IMR-90 (cell line): Measurements from ENCODE around the gene POLR2C. TPM values are rescaled to one million over a fixed set of nuclear protein-coding genes. Genes with fewer than 3 reads are reported as not detected.
"Not testable (repeated sequence)": the region's sequence is repeated elsewhere in the genome, so short reads cannot be mapped to it uniquely, and the experiment has no call there.

Experiments used
- ATAC-seq: fragments of 200-7000 bp; cut with Tn5 transposase; 2 replicates; pipeline ENCODE4 v1.9.1; 2020; ENCODE audit warnings: low read depth, mild to moderate bottlenecking, moderate library complexity
- BruUV-seq: library from RNA; stranded (reverse); fragments of 400-500 nt; replicated peaks from 2 replicates; lab custom pipeline; 2021; lab: Mats Ljungman, UMichigan
- CTCF ChIA-PET: fragments of 300-600 bp; formaldehyde crosslinking; extraction: SDS; loops from one replicate; lab custom pipeline; 2021; ENCODE audit warnings: antibody characterized with exemption; lab: Yijun Ruan, JAX
- POLR2A ChIA-PET: fragments of 300-600 bp; sonication (Branson Sonifier 250); formaldehyde crosslinking; loops from one replicate; lab custom pipeline; 2022; ENCODE audit warnings: antibody characterized with exemption; ENCODE audit not compliant: unreplicated experiment; lab: Charles Lee
- DNase-seq: peaks from one replicate; pipeline ENCODE4 v3.0.0; 2013
- H2AFZ ChIP-seq: replicated peaks from 2 replicates; pipeline ENCODE3; 2013; ENCODE audit warnings: low read length, mild to moderate bottlenecking; ENCODE audit not compliant: poor library complexity
- H2AK5ac ChIP-seq: 2 replicates; pipeline ENCODE4 v1.6.1; 2013; ENCODE audit warnings: low read depth, low read length, inconsistent platforms
- H2AK9ac ChIP-seq: replicated peaks from 2 replicates; pipeline ENCODE3; 2013; ENCODE audit warnings: mild to moderate bottlenecking, low read depth, low read length, moderate library complexity; ENCODE audit not compliant: poor library complexity
- H2BK120ac ChIP-seq: 2 replicates; pipeline ENCODE4 v1.6.1; 2013; ENCODE audit warnings: low read depth, low read length, inconsistent platforms
- H2BK15ac ChIP-seq: 3 replicates; pipeline ENCODE4 v1.6.1; 2013; ENCODE audit warnings: low read depth, low read length, inconsistent platforms
- H2BK20ac ChIP-seq: 2 replicates; pipeline ENCODE4 v1.6.1; 2013; ENCODE audit warnings: low read depth, mild to moderate bottlenecking, inconsistent platforms, low read length, moderate library complexity
- H2BK5ac ChIP-seq: 2 replicates; pipeline ENCODE4 v1.6.1; 2013; ENCODE audit warnings: mild to moderate bottlenecking, low read depth, low read length, inconsistent platforms; ENCODE audit not compliant: poor library complexity, severe bottlenecking
- H3K14ac ChIP-seq: replicated peaks from 2 replicates; pipeline ENCODE4 v1.6.1; 2013; ENCODE audit warnings: low read depth, low read length, inconsistent platforms
- H3K18ac ChIP-seq: 2 replicates; pipeline ENCODE4 v1.6.1; 2013; ENCODE audit warnings: low read depth, low read length, control low read depth
- H3K23ac ChIP-seq: 2 replicates; pipeline ENCODE4 v1.6.1; 2013; ENCODE audit warnings: low read depth, low read length, inconsistent platforms
- H3K27ac ChIP-seq: 2 replicates; pipeline ENCODE4 v1.5.1; 2013; ENCODE audit warnings: mild to moderate bottlenecking, control low read depth, low read length; ENCODE audit not compliant: insufficient read depth
- H3K27me3 ChIP-seq: 2 replicates; pipeline ENCODE4 v1.6.1; 2013; ENCODE audit warnings: low read length; ENCODE audit not compliant: control insufficient read depth, insufficient read depth
- H3K36me3 ChIP-seq: 2 replicates; pipeline ENCODE4 v1.6.1; 2013; ENCODE audit warnings: low read length, mixed read lengths; ENCODE audit not compliant: control insufficient read depth, insufficient read depth
- H3K4ac ChIP-seq: 2 replicates; pipeline ENCODE4 v1.6.1; 2013; ENCODE audit warnings: low read depth, low read length, inconsistent platforms
- H3K4me1 ChIP-seq: 2 replicates; pipeline ENCODE4 v1.6.1; 2013; ENCODE audit warnings: low read length, mixed read lengths; ENCODE audit not compliant: control insufficient read depth, insufficient read depth
- H3K4me2 ChIP-seq: 2 replicates; pipeline ENCODE4 v1.6.1; 2013; ENCODE audit warnings: low read depth, mild to moderate bottlenecking, control low read depth, low read length, moderate library complexity
- H3K4me3 ChIP-seq: 2 replicates; pipeline ENCODE4 v1.5.1; 2013; ENCODE audit warnings: low read depth, mild to moderate bottlenecking, control low read depth, low read length, moderate library complexity; ENCODE audit not compliant: insufficient read depth
- H3K56ac ChIP-seq: 2 replicates; pipeline ENCODE4 v1.6.1; 2013; ENCODE audit warnings: low read length, inconsistent platforms; ENCODE audit not compliant: insufficient read depth; ENCODE audit errors: extremely low read depth
- H3K79me1 ChIP-seq, 2 experiments: 2 replicates each; pipeline ENCODE4 v1.6.1; 2013; ENCODE audit warnings: low read length in 2 of 2, inconsistent platforms in 1 of 2, low read depth in 1 of 2
- H3K9ac ChIP-seq: 2 replicates; pipeline ENCODE4 v1.6.1; 2013; ENCODE audit warnings: low read depth, low read length, control low read depth
- H3K9me1 ChIP-seq: 2 replicates; pipeline ENCODE4 v1.6.1; 2013; ENCODE audit warnings: low read length, inconsistent platforms; ENCODE audit not compliant: insufficient read depth
- H3K9me3 ChIP-seq: 2 replicates; pipeline ENCODE4 v1.6.1; 2013; ENCODE audit warnings: low read length; ENCODE audit not compliant: control insufficient read depth, insufficient read depth
- H4K20me1 ChIP-seq: 2 replicates; pipeline ENCODE4 v1.6.1; 2013; ENCODE audit warnings: low read length, inconsistent platforms; ENCODE audit not compliant: insufficient read depth
- H4K5ac ChIP-seq: 2 replicates; pipeline ENCODE4 v1.6.1; 2013; ENCODE audit warnings: mild to moderate bottlenecking, low read depth, low read length, control low read depth
- H4K8ac ChIP-seq, 2 experiments: 2 replicates each; pipeline ENCODE4 v1.6.1; 2013; ENCODE audit warnings: low read depth in 2 of 2, low read length in 2 of 2, control low read depth in 1 of 2, inconsistent platforms in 1 of 2
- H4K91ac ChIP-seq: 2 replicates; pipeline ENCODE4 v1.6.1; 2013; ENCODE audit warnings: low read depth, low read length, inconsistent platforms; ENCODE audit not compliant: insufficient read depth
- WGBS, 2 experiments: methylation state at CpG; one replicate each; pipeline versions ENCODE4 v1.1.5 to v1.1.7; 2013; ENCODE audit warnings: missing lambda C conversion rate in 2 of 2; ENCODE audit not compliant: insufficient read length in 1 of 2; ENCODE audit errors: extremely low coverage in 2 of 2; 5-methylcytosine and 5-hydroxymethylcytosine counted together
- dilution Hi-C: fragments of 300-500 bp; cut with HindIII; formaldehyde crosslinking; loops from one replicate; pipeline ENCODE4 v1.14.3; 2018; ENCODE audit warnings: low sequenced_read_pairs; ENCODE audit not compliant: unreplicated experiment
- in situ Hi-C: fragments of 300-500 bp; cut with MboI; formaldehyde crosslinking; loops from 3 replicates; pipeline ENCODE4 v1.14.3; 2019; ENCODE audit warnings: low sequenced_read_pairs, inconsistent platforms, mixed read lengths
- intact Hi-C: fragments of 100-400 bp; cut with micrococcal nuclease; formaldehyde crosslinking; loops from 2 replicates; pipeline ENCODE4 v1.10.0; 2022
- polyA plus RNA-seq, 3 experiments: library from polyadenylated mRNA; depleted of rRNA; stranded (reverse); fragments of >200 nt; gene quantifications; 2 replicates each; pipeline ENCODE4 v1.2.3, GENCODE V29; 2012; ENCODE audit warnings: low replicate concordance in 1 of 3
- total RNA-seq: library from RNA; depleted of rRNA; stranded (reverse); fragments of >200 nt; gene quantifications from 2 replicates; pipeline ENCODE4 v1.2.3, GENCODE V29; 2012

Gene POLR2C
- total and polyA plus RNA-seq, 2 of the 4 experiments (the other 2 are of a cell fraction): 137 to 340 TPM

DNA sequence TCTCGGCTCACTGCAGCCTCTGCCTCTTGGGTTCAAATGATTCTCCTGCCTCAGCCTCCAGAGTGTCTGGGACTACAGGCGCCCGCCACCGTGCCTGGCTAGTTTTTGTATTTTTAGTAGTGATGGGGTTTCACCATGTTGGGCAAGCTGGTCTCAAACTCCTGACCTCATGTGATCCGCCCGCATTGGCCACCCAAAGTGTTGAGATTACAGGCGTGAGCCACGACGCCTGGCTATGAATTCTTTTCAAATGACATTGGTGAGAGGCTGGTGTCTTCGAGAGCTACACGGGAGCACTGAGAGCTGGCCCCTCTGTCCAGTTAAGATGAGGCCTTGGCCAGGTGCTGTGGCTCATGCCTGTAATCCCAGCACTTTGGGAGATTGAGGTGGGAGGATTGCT lies 37.5 kb downstream of the POLR2C start:
- H4K5ac ChIP-seq, CTCF ChIA-PET, H2BK5ac ChIP-seq, H2AK5ac ChIP-seq, H2AFZ ChIP-seq, dilution Hi-C loops, H3K56ac ChIP-seq, H3K9me1 ChIP-seq, H3K4me3 ChIP-seq, H3K14ac ChIP-seq, in situ Hi-C loops, H3K9me3 ChIP-seq, H3K9ac ChIP-seq, H3K18ac ChIP-seq, intact Hi-C loops, H3K23ac ChIP-seq, H3K36me3 ChIP-seq, H3K79me1 ChIP-seq, H2AK9ac ChIP-seq, H2BK120ac ChIP-seq, H2BK20ac ChIP-seq, H3K4me1 ChIP-seq, H4K20me1 ChIP-seq, ATAC-seq, H4K91ac ChIP-seq, H3K4me2 ChIP-seq, H2BK15ac ChIP-seq, H3K27ac ChIP-seq, POLR2A ChIA-PET, H3K4ac ChIP-seq, DNase-seq, H4K8ac ChIP-seq, BruUV-seq: not testable (repeated sequence)
- peaks cover 64% of the 10 kb centered on the region for H3K27me3 ChIP-seq
- WGBS, 2 experiments: 73% methylated on average over 3 of the region's 11 CpGs; no CpG with 5 or more reads in 1 of the 2 experiments
